ENCODE results near the gene ACOT8. TPM values are rescaled to one million over a fixed set of nuclear protein-coding genes. Genes with fewer than 3 reads are reported as not detected.

The ACOT8 gene
- total RNA-seq, 1 experiment from 2014 or later: 38.1 TPM

- TF ChIP-seq OVOL2 (CRISPR knock-in tag; IDR thresholded peaks at IDR 0.05; ENCODE audit: borderline replicate concordance) (no peak), GABPB1 (CRISPR knock-in tag; IDR thresholded peaks at IDR 0.05) (no peak), ZNF219 (CRISPR knock-in tag; IDR thresholded peaks at IDR 0.05; ENCODE audit: borderline replicate concordance) (no peak), ATF3 (CRISPR knock-in tag; conservative IDR thresholded peaks at IDR 0.05) (no peak), SP1 (CRISPR knock-in tag; conservative IDR thresholded peaks at IDR 0.05) (peak; percentile 89), FOXK1 (CRISPR knock-in tag; IDR thresholded peaks at IDR 0.05) (peak; percentile 55), NR3C1 (CRISPR knock-in tag; conservative IDR thresholded peaks at IDR 0.05; ENCODE audit: low read depth) (peak; percentile 92; the same call in 1 of the 2 replicates), ZNF512 (CRISPR knock-in tag; IDR thresholded peaks at IDR 0.05; ENCODE audit: borderline replicate concordance) (no peak), PRRX2 (CRISPR knock-in tag; IDR thresholded peaks at IDR 0.05) (no peak), RORB (CRISPR knock-in tag; IDR thresholded peaks at IDR 0.05) (no peak), ETV6 (CRISPR knock-in tag; IDR thresholded peaks at IDR 0.05) (peak; percentile 35; the same call in 1 of the 2 replicates), GRHL2 (CRISPR knock-in tag; IDR thresholded peaks at IDR 0.05; ENCODE audit: insufficient replicate concordance, severe bottlenecking) (no peak), KAT7 (CRISPR knock-in tag; IDR thresholded peaks at IDR 0.05; ENCODE audit: borderline replicate concordance) (0 out of 2 replicates have a peak, but pooled peaks have one; percentile 71), CREM (CRISPR knock-in tag; IDR thresholded peaks at IDR 0.05) (no peak; the same call in 1 of the 2 replicates), USF1 (CRISPR knock-in tag; IDR thresholded peaks at IDR 0.05) (0 out of 2 replicates have a peak, but pooled peaks have one; percentile 7), ZNF532 (CRISPR knock-in tag; IDR thresholded peaks at IDR 0.05; ENCODE audit: borderline replicate concordance) (no peak), ZNF416 (CRISPR knock-in tag; IDR thresholded peaks at IDR 0.05) (no peak), TP53 (CRISPR knock-in tag; IDR thresholded peaks at IDR 0.05) (peak; percentile 82; the same call in 1 of the 2 replicates), RELA (CRISPR knock-in tag; IDR thresholded peaks at IDR 0.05; ENCODE audit: borderline replicate concordance) (peak; percentile 80; the same call in 1 of the 2 replicates), MYBL2 (CRISPR knock-in tag; IDR thresholded peaks at IDR 0.05) (peak; percentile 30; the same call in 1 of the 2 replicates), SMAD4 (CRISPR knock-in tag; IDR thresholded peaks at IDR 0.05) (no peak), ZNF396 (CRISPR knock-in tag; IDR thresholded peaks at IDR 0.05; ENCODE audit: borderline replicate concordance) (no peak)
Measured at GRCh38 chr20:45833883-45834796, 23.1 kb downstream of the ACOT8 start (continued).
